ENCODE data around the gene PPFIA2.

PPFIA2 gene

GRCh38 chr12:81470923-81471322 lies 288.2 kb downstream of the PPFIA2 start:
- no peak for TF ChIP-seq REST (IDR thresholded peaks at IDR 0.05; ENCODE audit: insufficient read depth in 1 of 2, low read depth in 2 of 2, low read length in 2 of 2)
- TF ChIP-seq TAF1 (IDR thresholded peaks at IDR 0.05; ENCODE audit: borderline replicate concordance, insufficient read depth, low read length) = no peak
- no peak for TF ChIP-seq SIN3A (IDR thresholded peaks at IDR 0.05; ENCODE audit: borderline replicate concordance, insufficient read depth, low read length)
- no peak for TF ChIP-seq FOXP2 (optimal IDR thresholded peaks at IDR 0.05; ENCODE audit: borderline replicate concordance, extremely low read depth, extremely low read length, insufficient read depth)
- TF ChIP-seq POLR2AphosphoS5 (IDR thresholded peaks at IDR 0.05; ENCODE audit: low read depth, low read length) = no peak

DNA sequence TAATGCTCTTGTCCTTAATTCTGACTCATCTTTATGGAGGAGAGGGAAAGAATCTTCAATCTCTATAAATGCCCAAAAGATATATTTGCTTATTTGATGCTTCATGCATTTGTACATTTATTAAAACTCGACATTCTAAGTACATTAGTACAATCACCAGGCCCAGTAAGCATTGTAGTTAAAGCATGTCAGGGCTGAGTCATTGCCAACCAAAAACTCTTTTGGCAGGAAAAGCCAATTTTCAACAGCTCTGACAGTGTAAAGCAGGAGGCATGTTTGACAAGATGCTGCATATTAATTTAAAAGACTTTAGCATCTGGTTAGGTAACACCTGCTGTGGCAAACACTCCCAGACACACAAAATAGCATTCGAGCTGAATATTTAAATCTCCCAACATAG lies 290.9 kb downstream of the PPFIA2 start:
- TF ChIP-seq SIN3A (IDR thresholded peaks at IDR 0.05; ENCODE audit: borderline replicate concordance, insufficient read depth, low read length) = no peak
- no peak for TF ChIP-seq POLR2AphosphoS5 (IDR thresholded peaks at IDR 0.05; ENCODE audit: low read depth, low read length)
- TF ChIP-seq FOXP2 (optimal IDR thresholded peaks at IDR 0.05; ENCODE audit: borderline replicate concordance, extremely low read depth, extremely low read length, insufficient read depth) = no peak
- no peak for TF ChIP-seq REST (IDR thresholded peaks at IDR 0.05; ENCODE audit: insufficient read depth in 1 of 2, low read depth in 2 of 2, low read length in 2 of 2)
- no peak for TF ChIP-seq TAF1 (IDR thresholded peaks at IDR 0.05; ENCODE audit: borderline replicate concordance, insufficient read depth, low read length)

GRCh38 chr12:81465876-81466275 lies 293.3 kb downstream of the PPFIA2 start:
- TF ChIP-seq TAF1 (IDR thresholded peaks at IDR 0.05; ENCODE audit: borderline replicate concordance, insufficient read depth, low read length) (no peak), FOXP2 (optimal IDR thresholded peaks at IDR 0.05; ENCODE audit: borderline replicate concordance, extremely low read depth, extremely low read length, insufficient read depth) (no peak), POLR2AphosphoS5 (IDR thresholded peaks at IDR 0.05; ENCODE audit: low read depth, low read length) (no peak)

DNA sequence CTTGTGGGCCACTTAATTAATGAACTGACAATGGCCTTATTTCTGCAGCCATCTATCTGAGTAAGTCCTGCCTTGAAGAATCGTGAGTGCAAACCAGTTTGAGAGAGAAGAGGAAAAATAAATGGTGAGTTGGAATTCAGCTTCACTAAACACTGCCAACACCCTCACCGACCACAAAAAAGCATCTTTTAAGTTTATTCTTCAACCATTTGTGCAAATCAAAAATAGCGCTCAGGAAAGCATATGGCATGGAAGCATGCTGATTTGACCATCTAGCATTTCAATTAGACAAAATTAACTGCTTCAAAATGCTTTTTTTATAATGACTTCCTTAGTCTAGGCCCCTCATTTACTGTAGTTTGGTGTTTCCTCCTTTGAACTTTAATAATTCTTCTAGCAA lies 294.0 kb downstream of the PPFIA2 start:
- TF ChIP-seq REST (IDR thresholded peaks at IDR 0.05; ENCODE audit: insufficient read depth in 1 of 2, low read depth in 2 of 2, low read length in 2 of 2) (no peak), POLR2AphosphoS5 (IDR thresholded peaks at IDR 0.05; ENCODE audit: low read depth, low read length) (no peak), FOXP2 (optimal IDR thresholded peaks at IDR 0.05; ENCODE audit: borderline replicate concordance, extremely low read depth, extremely low read length, insufficient read depth) (no peak), TAF1 (IDR thresholded peaks at IDR 0.05; ENCODE audit: borderline replicate concordance, insufficient read depth, low read length) (no peak), SIN3A (IDR thresholded peaks at IDR 0.05; ENCODE audit: borderline replicate concordance, insufficient read depth, low read length) (no peak)

DNA sequence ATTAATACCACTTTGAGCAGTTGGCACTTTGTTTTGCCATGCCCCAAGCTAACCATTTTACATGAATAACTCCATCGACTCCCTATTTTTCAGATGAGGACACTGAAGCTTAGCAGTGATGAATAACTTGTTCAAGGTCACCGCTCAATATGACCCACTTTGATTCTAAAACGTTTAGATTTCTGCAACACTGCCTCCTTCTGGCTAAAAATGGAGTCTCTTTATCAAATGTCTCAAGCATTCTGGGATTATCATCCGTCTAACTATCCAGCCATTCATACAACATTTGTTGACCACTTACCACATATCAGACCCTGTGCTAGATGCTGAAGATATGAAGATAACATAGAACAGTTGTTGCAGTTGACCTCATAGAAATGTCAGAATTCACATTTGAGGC lies 298.0 kb downstream of the PPFIA2 start:
- TF ChIP-seq SIN3A (IDR thresholded peaks at IDR 0.05; ENCODE audit: borderline replicate concordance, insufficient read depth, low read length) (no peak), POLR2AphosphoS5 (IDR thresholded peaks at IDR 0.05; ENCODE audit: low read depth, low read length) (no peak), TAF1 (IDR thresholded peaks at IDR 0.05; ENCODE audit: borderline replicate concordance, insufficient read depth, low read length) (no peak), FOXP2 (optimal IDR thresholded peaks at IDR 0.05; ENCODE audit: borderline replicate concordance, extremely low read depth, extremely low read length, insufficient read depth) (no peak), REST (IDR thresholded peaks at IDR 0.05; ENCODE audit: insufficient read depth in 1 of 2, low read depth in 2 of 2, low read length in 2 of 2) (no peak)
